Measurements from ENCODE around the gene PHLDB1. TPM values are rescaled to one million over a fixed set of nuclear protein-coding genes. Genes with fewer than 3 reads are reported as not detected.

Gene PHLDB1
- total RNA-seq, 1 donor from 2014 or later = 164 TPM

GRCh38 chr11:118636569-118637290, 29.3 kb downstream of the PHLDB1 start:
- no peaks in the 10 kb centered on the region for H3K9me3 Mint-ChIP-seq (ENCODE audit: low read depth)
- H3K36me3 Mint-ChIP-seq (ENCODE audit: low read depth) = peaks cover 38% of the 10 kb centered on the region
- DNase-seq (ENCODE audit: low spot score) = no peak
- H3K4me3 Mint-ChIP-seq (ENCODE audit: unreplicated experiment) = no peak overlapping the region
- peaks cover 17% of the 10 kb centered on the region for H3K4me1 Mint-ChIP-seq (ENCODE audit: low read depth)
- H3K27ac Mint-ChIP-seq (ENCODE audit: unreplicated experiment) = peak overlapping the region; percentile 74
- no peaks in the 10 kb centered on the region for H3K27me3 Mint-ChIP-seq (ENCODE audit: low read depth)
- no peak for TF ChIP-seq CTCF (IDR thresholded peaks at IDR 0.05)

GRCh38 chr11:118638726-118639125, 31.3 kb downstream of the PHLDB1 start:
- Mint-ChIP-seq H3K4me3 (ENCODE audit: unreplicated experiment) (no peak overlapping the region), H3K9me3 (ENCODE audit: low read depth) (no peaks in the 10 kb centered on the region), H3K36me3 (ENCODE audit: low read depth) (peaks cover 37% of the 10 kb centered on the region), H3K27me3 (ENCODE audit: low read depth) (no peaks in the 10 kb centered on the region), H3K27ac (ENCODE audit: unreplicated experiment) (peak overlapping the region; percentile 33), H3K4me1 (ENCODE audit: low read depth) (peaks cover 15% of the 10 kb centered on the region)
- DNase-seq (ENCODE audit: low spot score) = no peak
- no peak for TF ChIP-seq CTCF (IDR thresholded peaks at IDR 0.05)

DNA sequence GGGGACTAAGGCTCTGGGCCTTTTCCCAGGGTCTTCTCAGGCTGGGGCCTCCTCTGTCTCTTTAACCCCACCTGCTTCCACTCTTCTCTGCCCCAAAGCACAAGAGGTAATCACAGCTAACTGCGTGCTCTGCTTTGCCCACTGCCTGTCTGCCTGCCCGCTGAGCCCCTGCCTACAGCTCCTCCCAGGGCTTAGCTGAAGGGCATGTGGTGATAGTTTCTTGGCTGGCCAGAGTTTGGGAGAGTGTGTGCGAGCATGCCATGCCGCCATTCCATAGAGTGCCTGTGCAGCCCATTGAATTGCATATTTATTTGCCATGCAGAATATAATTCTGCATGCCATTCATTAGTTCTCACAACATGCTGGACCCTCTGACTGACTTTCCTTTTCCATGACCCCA, 32.5 kb downstream of the PHLDB1 start:
- H3K27ac Mint-ChIP-seq (ENCODE audit: unreplicated experiment) = peak overlapping the region; percentile 9
- no peaks in the 10 kb centered on the region for H3K9me3 Mint-ChIP-seq (ENCODE audit: low read depth)
- peaks cover 41% of the 10 kb centered on the region for H3K36me3 Mint-ChIP-seq (ENCODE audit: low read depth)
- H3K4me1 Mint-ChIP-seq (ENCODE audit: low read depth) = peaks cover 10% of the 10 kb centered on the region
- no peak for DNase-seq (ENCODE audit: low spot score)
- H3K27me3 Mint-ChIP-seq (ENCODE audit: low read depth) = no peaks in the 10 kb centered on the region
- H3K4me3 Mint-ChIP-seq (ENCODE audit: unreplicated experiment) = no peak overlapping the region
- TF ChIP-seq CTCF (IDR thresholded peaks at IDR 0.05) = no peak

DNA sequence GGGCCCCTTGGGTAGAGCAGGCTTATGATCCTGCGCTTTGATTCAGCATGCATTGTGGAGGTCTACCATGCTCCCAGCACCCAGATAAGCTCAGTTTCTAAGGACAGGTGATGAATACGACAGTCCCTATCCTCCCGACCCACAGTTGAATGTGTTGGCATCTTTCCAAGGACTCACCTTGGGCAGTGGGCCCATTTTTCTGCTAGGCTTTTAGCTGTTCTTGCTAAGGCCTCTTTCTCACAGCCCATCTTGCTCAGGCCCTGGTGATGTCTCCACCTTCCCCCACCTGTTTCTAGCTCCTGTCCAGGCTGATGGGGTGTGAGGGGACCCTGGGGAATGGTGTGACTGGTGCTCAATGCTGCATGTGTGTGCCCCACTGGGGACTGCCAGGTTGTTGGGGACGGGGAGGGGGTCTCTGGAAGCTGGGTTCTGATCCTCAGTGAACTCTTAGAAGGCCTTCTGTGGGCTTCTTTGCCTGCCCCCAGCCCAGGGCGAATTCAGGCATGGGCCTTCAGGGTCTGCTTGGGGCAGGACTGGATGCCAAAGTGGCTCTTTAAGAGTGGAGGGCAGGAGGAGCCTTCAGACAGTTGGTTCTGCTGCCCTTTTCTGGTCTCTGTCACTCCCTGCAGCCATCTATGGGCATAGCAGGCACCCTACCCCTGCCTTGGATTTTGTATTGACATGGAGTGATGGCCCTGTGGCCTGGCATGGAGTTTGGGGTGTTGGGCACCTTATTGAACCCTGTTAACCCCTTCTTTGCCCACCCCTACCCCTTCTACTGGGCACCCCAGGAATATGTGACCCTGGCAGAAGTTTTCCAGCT, 33.1 kb downstream of the PHLDB1 start:
- no peak overlapping the region for H3K4me3 Mint-ChIP-seq (ENCODE audit: unreplicated experiment)
- H3K36me3 Mint-ChIP-seq (ENCODE audit: low read depth) = peaks cover 41% of the 10 kb centered on the region
- no peaks in the 10 kb centered on the region for H3K27me3 Mint-ChIP-seq (ENCODE audit: low read depth)
- no peaks in the 10 kb centered on the region for H3K9me3 Mint-ChIP-seq (ENCODE audit: low read depth)
- TF ChIP-seq CTCF (IDR thresholded peaks at IDR 0.05) = peak; percentile 39
- peak; percentile 55 for DNase-seq (ENCODE audit: low spot score)
- peaks cover 9% of the 10 kb centered on the region for H3K4me1 Mint-ChIP-seq (ENCODE audit: low read depth)
- H3K27ac Mint-ChIP-seq (ENCODE audit: unreplicated experiment) = no peak overlapping the region

- Mint-ChIP-seq H3K27me3 (ENCODE audit: low read depth) (no peaks in the 10 kb centered on the region), H3K4me3 (ENCODE audit: unreplicated experiment) (no peak overlapping the region), H3K27ac (ENCODE audit: unreplicated experiment) (peak overlapping the region; percentile 41), H3K4me1 (ENCODE audit: low read depth) (peaks cover 5% of the 10 kb centered on the region), H3K36me3 (ENCODE audit: low read depth) (peaks cover 39% of the 10 kb centered on the region), H3K9me3 (ENCODE audit: low read depth) (no peaks in the 10 kb centered on the region)
- peak; percentile 72 for DNase-seq (ENCODE audit: low spot score)
- TF ChIP-seq CTCF (IDR thresholded peaks at IDR 0.05) = no peak
Measured at GRCh38 chr11:118641397-118642019, 34.1 kb downstream of the PHLDB1 start.
